HEK293T (cell line): ENCODE results near the gene THRB.

ENCODE experiments used
- CTCF ChIA-PET: fragments of 350-600 bp; formaldehyde crosslinking; extraction: SDS; loops from one replicate; lab custom pipeline; 2021; ENCODE audit warnings: antibody characterized with exemption, inconsistent platforms; lab: Yijun Ruan, JAX
- POLR2A ChIA-PET: fragments of 350-600 bp; formaldehyde crosslinking; extraction: SDS; loops from one replicate; lab custom pipeline; 2020; ENCODE audit warnings: antibody characterized with exemption, inconsistent platforms; lab: Yijun Ruan, JAX
- DNase-seq: peaks from one replicate; pipeline ENCODE4 v3.0.0; 2012; ENCODE audit warnings: mixed read lengths; ENCODE audit errors: extremely low spot score
- ARNT ChIP-seq: fragments of 450-650 bp; IDR thresholded peaks from 2 replicates; pipeline ENCODE4 v1.6.1; 2017; ENCODE audit warnings: mild to moderate bottlenecking
- BHLHE40 ChIP-seq: fragments of 450-650 bp; IDR thresholded peaks from 2 replicates; pipeline ENCODE4 v1.6.1; 2016; ENCODE audit warnings: mild to moderate bottlenecking, moderate library complexity, borderline replicate concordance
- CTBP1 ChIP-seq: fragments of 450-650 bp; IDR thresholded peaks from 2 replicates; pipeline ENCODE4 v1.6.1; 2016; ENCODE audit warnings: borderline replicate concordance
- ELF4 ChIP-seq: fragments of 450-650 bp; IDR thresholded peaks from 2 replicates; pipeline ENCODE4 v1.6.1; 2017; ENCODE audit warnings: antibody characterized with exemption
- FOXA1 ChIP-seq: fragments of 450-650 bp; IDR thresholded peaks from 2 replicates; pipeline ENCODE4 v1.6.1; 2016; ENCODE audit warnings: mild to moderate bottlenecking
- FOXK2 ChIP-seq: fragments of 450-650 bp; IDR thresholded peaks from 2 replicates; pipeline ENCODE4 v1.6.1; 2016; ENCODE audit warnings: mild to moderate bottlenecking
- FOXM1 ChIP-seq: fragments of 450-650 bp; IDR thresholded peaks from 2 replicates; pipeline ENCODE4 v1.6.1; 2017; ENCODE audit warnings: mild to moderate bottlenecking, borderline replicate concordance
- HDGF ChIP-seq: fragments of 450-650 bp; IDR thresholded peaks from 2 replicates; pipeline ENCODE4 v1.6.1; 2017; ENCODE audit warnings: antibody characterized with exemption, borderline replicate concordance
- L3MBTL2 ChIP-seq: fragments of 450-650 bp; conservative IDR thresholded peaks from 2 replicates; pipeline ENCODE4 v1.6.1; 2016; ENCODE audit warnings: mild to moderate bottlenecking
- LEF1 ChIP-seq: fragments of 450-650 bp; IDR thresholded peaks from 2 replicates; pipeline ENCODE4 v1.6.1; 2017; ENCODE audit warnings: mild to moderate bottlenecking, borderline replicate concordance
- NFRKB ChIP-seq: fragments of 450-650 bp; IDR thresholded peaks from 2 replicates; pipeline ENCODE4 v1.6.1; 2016; ENCODE audit warnings: mild to moderate bottlenecking, moderate library complexity
- PKNOX1 ChIP-seq: fragments of 450-650 bp; IDR thresholded peaks from 2 replicates; pipeline ENCODE4 v1.6.1; 2016
- SP1 ChIP-seq: fragments of 450-650 bp; IDR thresholded peaks from 2 replicates; pipeline ENCODE4 v1.6.1; 2017
- SUZ12 ChIP-seq: fragments of 450-650 bp; IDR thresholded peaks from 2 replicates; pipeline ENCODE4 v1.6.1; 2016; ENCODE audit warnings: mild to moderate bottlenecking
- TARDBP ChIP-seq: fragments of 450-650 bp; IDR thresholded peaks from 2 replicates; pipeline ENCODE4 v1.6.1; 2016
- ZNF384 ChIP-seq: fragments of 450-650 bp; IDR thresholded peaks from 2 replicates; pipeline ENCODE4 v1.6.1; 2016

The THRB gene

GRCh38 chr3:24344784-24345439, 149.7 kb downstream of the THRB start:
- DNase-seq: no peak
- peak; percentile 26; the same call in 1 of the 2 replicates for TF ChIP-seq PKNOX1
- no peak for TF ChIP-seq ELF4
- ChIA-PET CTCF (no interaction called here), POLR2A (no interaction called here)

GRCh38 chr3:24343084-24343783, 151.4 kb downstream of the THRB start:
- DNase-seq: no peak
- TF ChIP-seq ELF4 (no peak), L3MBTL2 (no peak), FOXA1 (no peak), NFRKB (no peak), LEF1 (no peak), ZNF384 (no peak), HDGF (no peak), BHLHE40 (no peak), SUZ12 (no peak), FOXK2 (no peak), SP1 (no peak), PKNOX1 (no peak), CTBP1 (no peak)
- ChIA-PET POLR2A (no interaction called here), CTCF (no interaction called here)

DNA sequence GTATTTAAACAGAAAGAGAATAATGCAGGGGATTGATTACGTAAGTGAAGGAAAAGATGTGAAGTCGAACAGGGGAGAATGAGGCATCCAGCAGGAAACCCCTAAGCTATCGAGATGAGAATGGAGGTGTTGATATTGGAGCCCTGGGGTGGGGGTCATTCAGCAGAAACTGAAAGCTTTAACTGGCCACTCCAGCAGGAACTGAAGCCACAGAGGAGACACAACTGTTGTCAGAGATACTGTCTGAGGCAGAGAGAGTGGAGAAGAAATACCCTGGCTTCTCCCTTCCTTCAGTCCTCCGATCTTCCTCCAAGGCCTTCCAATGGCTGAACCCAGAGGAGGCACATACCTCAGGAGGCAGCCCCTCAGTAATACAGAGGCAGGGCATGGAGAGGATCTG, 152.4 kb downstream of the THRB start:
- ChIA-PET CTCF (no interaction called here), POLR2A (no interaction called here)
- no peak for DNase-seq
- TF ChIP-seq ELF4 (no peak), ARNT (no peak), FOXM1 (no peak), BHLHE40 (no peak), FOXA1 (no peak), CTBP1 (no peak), NFRKB (no peak)

- no peak for DNase-seq
- POLR2A ChIA-PET: no interaction called here
- CTCF ChIA-PET: interaction anchor here (0.7 kb wide), 1 partner anchor 13 kb away, joined by 6 read pairs; no protein-coding TSS in a partner anchor
- TF ChIP-seq CTBP1 (no peak), PKNOX1 (no peak), SUZ12 (no peak), FOXM1 (no peak)
Observed at GRCh38 chr3:24341668-24342067, 153.0 kb downstream of the THRB start.

DNA sequence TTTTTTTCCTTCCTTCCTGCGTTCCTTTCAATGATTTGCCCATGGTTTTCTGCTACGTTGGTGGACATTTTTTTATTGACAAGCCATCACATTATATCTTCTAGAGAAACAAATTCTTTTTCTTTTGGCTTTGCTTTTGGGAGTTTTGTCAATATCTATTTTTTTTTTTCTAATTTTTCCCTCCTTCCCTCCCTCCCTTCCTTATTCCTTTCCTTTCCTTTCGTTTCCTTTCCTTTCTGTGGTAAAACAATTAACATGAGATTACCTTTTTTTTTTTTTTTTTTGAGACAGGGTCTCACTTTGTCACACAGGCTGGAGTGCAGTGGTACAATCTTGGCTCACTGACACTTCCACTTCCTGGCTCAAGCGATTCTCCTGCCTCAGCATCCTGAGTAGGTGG, 153.7 kb downstream of the THRB start:
- no peak for DNase-seq
- ChIA-PET POLR2A (no interaction called here), CTCF (interaction anchor here (0.7 kb wide), 1 partner anchor 14 kb away, joined by 6 read pairs; no protein-coding TSS in a partner anchor)
- TF ChIP-seq NFRKB (no peak), SUZ12 (no peak), HDGF (no peak), FOXK2 (no peak), PKNOX1 (no peak), ARNT (no peak), CTBP1 (no peak), LEF1 (no peak), FOXM1 (no peak), TARDBP (no peak), ELF4 (no peak)

GRCh38 chr3:24340161-24340560, 154.5 kb downstream of the THRB start:
- ChIA-PET CTCF (no interaction called here), POLR2A (no interaction called here)
- no peak for DNase-seq
- TF ChIP-seq BHLHE40: no peak
- no peak for TF ChIP-seq SP1
- no peak for TF ChIP-seq CTBP1
- TF ChIP-seq SUZ12: no peak
- no peak for TF ChIP-seq TARDBP
- no peak for TF ChIP-seq FOXK2
- TF ChIP-seq ELF4: no peak
- TF ChIP-seq LEF1: no peak
- no peak for TF ChIP-seq ZNF384
- no peak for TF ChIP-seq HDGF
- TF ChIP-seq FOXM1: no peak
- no peak for TF ChIP-seq PKNOX1
